GM23338 (cell line): ENCODE results near the gene SUMO4. TPM values are rescaled to one million over a fixed set of nuclear protein-coding genes. Genes with fewer than 3 reads are reported as not detected.

Experiments
- ATAC-seq: fragments of 200-7000 bp; cut with Tn5 transposase; 3 replicates; pipeline ENCODE4 v1.9.1; 2020
- DNase-seq: peaks from one replicate; pipeline ENCODE4 v3.0.0-alpha.2; 2015; ENCODE audit warnings: low spot score
- H2AFZ ChIP-seq: fragments of 200-600 bp; sonication (generic); 2 replicates; pipeline ENCODE4 v1.8.0; 2016; ENCODE audit warnings: antibody characterized with exemption, mild to moderate bottlenecking, moderate library complexity
- H3F3A ChIP-seq: fragments of 200-600 bp; sonication (generic); replicated peaks from 2 replicates; pipeline ENCODE4 v1.8.0; 2017; ENCODE audit warnings: antibody characterized with exemption, mixed run types, low read depth
- H3K27ac ChIP-seq: fragments of 200-600 bp; sonication (generic); 2 replicates; pipeline ENCODE4 v1.6.1; 2016; ENCODE audit warnings: low read depth
- H3K27me3 ChIP-seq: fragments of 200-600 bp; sonication (generic); 2 replicates; pipeline ENCODE4 v1.8.0; 2016; ENCODE audit warnings: mild to moderate bottlenecking, mixed run types, moderate library complexity; ENCODE audit not compliant: insufficient read depth
- H3K36me3 ChIP-seq: fragments of 200-600 bp; sonication (generic); 2 replicates; pipeline ENCODE4 v1.8.0; 2016; ENCODE audit warnings: mild to moderate bottlenecking; ENCODE audit not compliant: insufficient read depth
- H3K4me1 ChIP-seq: fragments of 200-600 bp; sonication (generic); 2 replicates; pipeline ENCODE4 v1.8.0; 2016; ENCODE audit warnings: mild to moderate bottlenecking, moderate library complexity; ENCODE audit not compliant: insufficient read depth
- H3K4me2 ChIP-seq: fragments of 200-600 bp; sonication (generic); 2 replicates; pipeline ENCODE4 v1.7.1; 2017; ENCODE audit warnings: mixed run types
- H3K4me3 ChIP-seq: fragments of 200-600 bp; sonication (generic); 2 replicates; pipeline ENCODE4 v1.6.1; 2016; ENCODE audit warnings: mixed run types
- H3K79me2 ChIP-seq: fragments of 200-600 bp; sonication (generic); replicated peaks from 2 replicates; pipeline ENCODE4 v1.8.0; 2017; ENCODE audit warnings: mild to moderate bottlenecking; ENCODE audit not compliant: insufficient read depth
- H3K9me2 ChIP-seq: fragments of 200-600 bp; sonication (generic); 2 replicates; pipeline ENCODE4 v1.8.0; 2017; ENCODE audit not compliant: insufficient read depth
- H4K20me1 ChIP-seq: fragments of 200-600 bp; sonication (generic); replicated peaks from 2 replicates; pipeline ENCODE4 v1.8.0; 2017; ENCODE audit warnings: mild to moderate bottlenecking; ENCODE audit not compliant: insufficient read depth
- H3K27ac Mint-ChIP-seq: 2 replicates; pipeline ENCODE4 v1.8.0; 2020; ENCODE audit warnings: inconsistent platforms, mild to moderate bottlenecking, moderate library complexity, mixed read lengths
- H3K27me3 Mint-ChIP-seq: 3 replicates; pipeline ENCODE4 v1.8.0; 2022; ENCODE audit warnings: low read depth, mild to moderate bottlenecking, moderate library complexity, mixed read lengths, inconsistent platforms; ENCODE audit not compliant: insufficient read depth, poor library complexity
- H3K36me3 Mint-ChIP-seq: 3 replicates; pipeline ENCODE4 v1.8.0; 2021; ENCODE audit warnings: low read depth, mild to moderate bottlenecking, inconsistent platforms, moderate library complexity, mixed read lengths
- H3K4me1 Mint-ChIP-seq: 3 replicates; pipeline ENCODE4 v1.8.0; 2020; ENCODE audit warnings: mild to moderate bottlenecking, inconsistent platforms, mixed read lengths
- H3K4me3 Mint-ChIP-seq: 3 replicates; pipeline ENCODE4 v1.8.0; 2021; ENCODE audit warnings: moderate library complexity, mild to moderate bottlenecking, inconsistent platforms, mixed read lengths
- H3K9me3 Mint-ChIP-seq: 3 replicates; pipeline ENCODE4 v1.8.0; 2020; ENCODE audit warnings: moderate library complexity, mild to moderate bottlenecking, inconsistent platforms, mixed read lengths
- CREB1 ChIP-seq: fragments of 250-450 bp; sonication (Bioruptor Pico); IDR thresholded peaks from 2 replicates; pipeline ENCODE4 v1.5.0; 2020; ENCODE audit warnings: low read depth, mild to moderate bottlenecking, moderate library complexity
- EZH2phosphoT487 ChIP-seq: fragments of 200-600 bp; sonication (generic); IDR thresholded peaks from one replicate; pipeline ENCODE4 v1.8.1; 2018; ENCODE audit warnings: antibody characterized with exemption; ENCODE audit not compliant: unreplicated experiment
- JUNB ChIP-seq: IDR thresholded peaks from one replicate; pipeline ENCODE4 v1.6.1; 2016; ENCODE audit warnings: antibody characterized with exemption; ENCODE audit not compliant: unreplicated experiment
- NANOG ChIP-seq: IDR thresholded peaks from 2 replicates; pipeline ENCODE4 v1.6.1; 2016; ENCODE audit warnings: antibody characterized with exemption, borderline replicate concordance
- POLR2AphosphoS5 ChIP-seq: IDR thresholded peaks from 2 replicates; pipeline ENCODE4 v1.6.1; 2016; ENCODE audit warnings: antibody characterized with exemption, low read depth
- STAT1 ChIP-seq: IDR thresholded peaks from one replicate; pipeline ENCODE4 v1.6.1; 2016; ENCODE audit warnings: antibody characterized with exemption; ENCODE audit not compliant: unreplicated experiment
- polyA plus RNA-seq: library from polyadenylated mRNA; unstranded; fragments of >200 nt; fragmentation: Nextera tagmentation; extraction: Ambion mirVana; gene quantifications from 2 replicates; pipeline ENCODE4 v1.2.1, GENCODE V29; 2016
- total RNA-seq: library from RNA; depleted of rRNA; stranded (reverse); fragments of >200 nt; shearing (Covaris generic); gene quantifications from 2 replicates; pipeline ENCODE4 v1.2.3, GENCODE V29; 2014
- TF ChIP-seq, protein P1 (sequence below): fragments of 250-450 bp; sonication (Bioruptor Pico); IDR thresholded peaks from 2 replicates; pipeline ENCODE4 v1.5.0; 2020; ENCODE audit warnings: mild to moderate bottlenecking, moderate library complexity
- TF ChIP-seq, protein P2 (sequence below): IDR thresholded peaks from one replicate; pipeline ENCODE4 v1.6.1; 2018; ENCODE audit warnings: antibody characterized with exemption; ENCODE audit not compliant: unreplicated experiment
- TF ChIP-seq, protein P3 (sequence below): IDR thresholded peaks from 2 replicates; pipeline ENCODE4 v1.6.1; 2016; ENCODE audit warnings: antibody characterized with exemption
- TF ChIP-seq, protein P4 (sequence below), 2 experiments: fragments of 200-600 bp in 1 of 2; sonication (generic) in 1 of 2; conservative IDR thresholded peaks; 2 replicates each; pipeline versions ENCODE4 v1.5.1 to v1.6.1; 2016 to 2017; ENCODE audit warnings: antibody characterized with exemption in 2 of 2, low read depth in 2 of 2, mild to moderate bottlenecking in 2 of 2, moderate library complexity in 1 of 2

Gene SUMO4
- total and polyA plus RNA-seq, 2 experiments from 2014 or later: 1.9 to 2.1 TPM

DNA sequence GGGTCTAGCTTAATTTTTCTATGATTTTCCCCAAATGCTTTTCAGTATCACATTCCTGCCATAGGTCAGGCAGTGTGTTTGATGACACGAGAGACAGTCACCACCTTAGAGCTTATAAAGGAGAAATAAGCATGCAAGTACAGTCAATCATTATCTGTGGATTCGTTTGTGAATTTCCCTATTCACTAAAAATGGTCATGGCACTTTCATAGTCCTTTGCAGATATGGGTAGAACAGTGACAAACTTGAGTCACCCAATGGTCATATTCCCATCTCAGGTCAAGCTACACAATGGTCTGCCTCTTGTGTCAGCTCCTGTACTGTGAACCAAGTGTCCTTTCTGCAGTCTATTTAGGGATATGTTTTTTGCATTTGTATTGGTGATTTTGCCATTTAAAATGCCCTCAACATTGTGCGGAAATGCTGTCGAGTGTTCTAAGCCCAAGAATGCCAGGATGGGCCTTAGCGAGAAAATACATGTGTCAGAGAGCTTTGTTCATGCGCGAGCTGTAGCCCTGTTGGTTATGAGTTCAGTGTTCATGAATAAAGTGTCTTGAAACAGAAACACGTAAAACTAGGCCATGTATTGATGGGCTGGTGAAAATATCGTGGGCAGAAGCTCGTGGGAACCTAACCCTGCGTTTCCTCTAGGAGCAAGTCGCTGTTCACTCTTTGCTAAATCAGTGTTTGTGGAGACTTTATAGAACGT is 19.8 kb downstream of the SUMO4 start:
- H3K36me3 Mint-ChIP-seq: no peaks in the 10 kb centered on the region
- H3K27me3 Mint-ChIP-seq: peaks cover 2% of the 10 kb centered on the region
- Histone ChIP-seq H3K9me2 (no peaks in the 10 kb centered on the region), H4K20me1 (no peaks in the 10 kb centered on the region), H3K79me2 (no peaks in the 10 kb centered on the region), H3K36me3 (no peaks in the 10 kb centered on the region), H3K27me3 (no peaks in the 10 kb centered on the region), H3K4me2 (no peak overlapping the region), H3K4me1 (peaks cover 9% of the 10 kb centered on the region), H3K4me3 (no peak overlapping the region), H3K27ac (no peak overlapping the region), H3F3A (no peaks in the 10 kb centered on the region), H2AFZ (no peak overlapping the region)
- H3K4me1 Mint-ChIP-seq: peaks cover 15% of the 10 kb centered on the region
- no peak overlapping the region for H3K27ac Mint-ChIP-seq
- DNase-seq (no peak), ATAC-seq (no peak)
- no peaks in the 10 kb centered on the region; the same call in 2 of the 3 replicates for H3K9me3 Mint-ChIP-seq
- TF ChIP-seq POLR2AphosphoS5: no peak
- TF ChIP-seq, protein P1, sequence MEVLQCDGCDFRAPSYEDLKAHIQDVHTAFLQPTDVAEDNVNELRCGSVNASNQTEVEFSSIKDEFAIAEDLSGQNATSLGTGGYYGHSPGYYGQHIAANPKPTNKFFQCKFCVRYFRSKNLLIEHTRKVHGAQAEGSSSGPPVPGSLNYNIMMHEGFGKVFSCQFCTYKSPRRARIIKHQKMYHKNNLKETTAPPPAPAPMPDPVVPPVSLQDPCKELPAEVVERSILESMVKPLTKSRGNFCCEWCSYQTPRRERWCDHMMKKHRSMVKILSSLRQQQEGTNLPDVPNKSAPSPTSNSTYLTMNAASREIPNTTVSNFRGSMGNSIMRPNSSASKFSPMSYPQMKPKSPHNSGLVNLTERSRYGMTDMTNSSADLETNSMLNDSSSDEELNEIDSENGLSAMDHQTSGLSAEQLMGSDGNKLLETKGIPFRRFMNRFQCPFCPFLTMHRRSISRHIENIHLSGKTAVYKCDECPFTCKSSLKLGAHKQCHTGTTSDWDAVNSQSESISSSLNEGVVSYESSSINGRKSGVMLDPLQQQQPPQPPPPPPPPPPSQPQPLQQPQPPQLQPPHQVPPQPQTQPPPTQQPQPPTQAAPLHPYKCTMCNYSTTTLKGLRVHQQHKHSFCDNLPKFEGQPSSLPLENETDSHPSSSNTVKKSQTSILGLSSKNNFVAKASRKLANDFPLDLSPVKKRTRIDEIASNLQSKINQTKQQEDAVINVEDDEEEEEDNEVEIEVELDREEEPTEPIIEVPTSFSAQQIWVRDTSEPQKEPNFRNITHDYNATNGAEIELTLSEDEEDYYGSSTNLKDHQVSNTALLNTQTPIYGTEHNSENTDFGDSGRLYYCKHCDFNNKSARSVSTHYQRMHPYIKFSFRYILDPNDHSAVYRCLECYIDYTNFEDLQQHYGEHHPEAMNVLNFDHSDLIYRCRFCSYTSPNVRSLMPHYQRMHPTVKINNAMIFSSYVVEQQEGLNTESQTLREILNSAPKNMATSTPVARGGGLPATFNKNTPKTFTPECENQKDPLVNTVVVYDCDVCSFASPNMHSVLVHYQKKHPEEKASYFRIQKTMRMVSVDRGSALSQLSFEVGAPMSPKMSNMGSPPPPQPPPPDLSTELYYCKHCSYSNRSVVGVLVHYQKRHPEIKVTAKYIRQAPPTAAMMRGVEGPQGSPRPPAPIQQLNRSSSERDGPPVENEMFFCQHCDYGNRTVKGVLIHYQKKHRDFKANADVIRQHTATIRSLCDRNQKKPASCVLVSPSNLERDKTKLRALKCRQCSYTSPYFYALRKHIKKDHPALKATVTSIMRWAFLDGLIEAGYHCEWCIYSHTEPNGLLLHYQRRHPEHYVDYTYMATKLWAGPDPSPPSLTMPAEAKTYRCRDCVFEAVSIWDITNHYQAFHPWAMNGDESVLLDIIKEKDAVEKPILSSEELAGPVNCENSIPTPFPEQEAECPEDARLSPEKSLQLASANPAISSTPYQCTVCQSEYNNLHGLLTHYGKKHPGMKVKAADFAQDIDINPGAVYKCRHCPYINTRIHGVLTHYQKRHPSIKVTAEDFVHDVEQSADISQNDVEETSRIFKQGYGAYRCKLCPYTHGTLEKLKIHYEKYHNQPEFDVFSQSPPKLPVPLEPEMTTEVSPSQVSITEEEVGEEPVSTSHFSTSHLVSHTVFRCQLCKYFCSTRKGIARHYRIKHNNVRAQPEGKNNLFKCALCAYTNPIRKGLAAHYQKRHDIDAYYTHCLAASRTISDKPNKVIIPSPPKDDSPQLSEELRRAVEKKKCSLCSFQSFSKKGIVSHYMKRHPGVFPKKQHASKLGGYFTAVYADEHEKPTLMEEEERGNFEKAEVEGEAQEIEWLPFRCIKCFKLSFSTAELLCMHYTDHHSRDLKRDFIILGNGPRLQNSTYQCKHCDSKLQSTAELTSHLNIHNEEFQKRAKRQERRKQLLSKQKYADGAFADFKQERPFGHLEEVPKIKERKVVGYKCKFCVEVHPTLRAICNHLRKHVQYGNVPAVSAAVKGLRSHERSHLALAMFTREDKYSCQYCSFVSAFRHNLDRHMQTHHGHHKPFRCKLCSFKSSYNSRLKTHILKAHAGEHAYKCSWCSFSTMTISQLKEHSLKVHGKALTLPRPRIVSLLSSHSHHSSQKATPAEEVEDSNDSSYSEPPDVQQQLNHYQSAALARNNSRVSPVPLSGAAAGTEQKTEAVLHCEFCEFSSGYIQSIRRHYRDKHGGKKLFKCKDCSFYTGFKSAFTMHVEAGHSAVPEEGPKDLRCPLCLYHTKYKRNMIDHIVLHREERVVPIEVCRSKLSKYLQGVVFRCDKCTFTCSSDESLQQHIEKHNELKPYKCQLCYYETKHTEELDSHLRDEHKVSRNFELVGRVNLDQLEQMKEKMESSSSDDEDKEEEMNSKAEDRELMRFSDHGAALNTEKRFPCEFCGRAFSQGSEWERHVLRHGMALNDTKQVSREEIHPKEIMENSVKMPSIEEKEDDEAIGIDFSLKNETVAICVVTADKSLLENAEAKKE (CRISPR knock-in tag): no peak
- TF ChIP-seq, protein P2, sequence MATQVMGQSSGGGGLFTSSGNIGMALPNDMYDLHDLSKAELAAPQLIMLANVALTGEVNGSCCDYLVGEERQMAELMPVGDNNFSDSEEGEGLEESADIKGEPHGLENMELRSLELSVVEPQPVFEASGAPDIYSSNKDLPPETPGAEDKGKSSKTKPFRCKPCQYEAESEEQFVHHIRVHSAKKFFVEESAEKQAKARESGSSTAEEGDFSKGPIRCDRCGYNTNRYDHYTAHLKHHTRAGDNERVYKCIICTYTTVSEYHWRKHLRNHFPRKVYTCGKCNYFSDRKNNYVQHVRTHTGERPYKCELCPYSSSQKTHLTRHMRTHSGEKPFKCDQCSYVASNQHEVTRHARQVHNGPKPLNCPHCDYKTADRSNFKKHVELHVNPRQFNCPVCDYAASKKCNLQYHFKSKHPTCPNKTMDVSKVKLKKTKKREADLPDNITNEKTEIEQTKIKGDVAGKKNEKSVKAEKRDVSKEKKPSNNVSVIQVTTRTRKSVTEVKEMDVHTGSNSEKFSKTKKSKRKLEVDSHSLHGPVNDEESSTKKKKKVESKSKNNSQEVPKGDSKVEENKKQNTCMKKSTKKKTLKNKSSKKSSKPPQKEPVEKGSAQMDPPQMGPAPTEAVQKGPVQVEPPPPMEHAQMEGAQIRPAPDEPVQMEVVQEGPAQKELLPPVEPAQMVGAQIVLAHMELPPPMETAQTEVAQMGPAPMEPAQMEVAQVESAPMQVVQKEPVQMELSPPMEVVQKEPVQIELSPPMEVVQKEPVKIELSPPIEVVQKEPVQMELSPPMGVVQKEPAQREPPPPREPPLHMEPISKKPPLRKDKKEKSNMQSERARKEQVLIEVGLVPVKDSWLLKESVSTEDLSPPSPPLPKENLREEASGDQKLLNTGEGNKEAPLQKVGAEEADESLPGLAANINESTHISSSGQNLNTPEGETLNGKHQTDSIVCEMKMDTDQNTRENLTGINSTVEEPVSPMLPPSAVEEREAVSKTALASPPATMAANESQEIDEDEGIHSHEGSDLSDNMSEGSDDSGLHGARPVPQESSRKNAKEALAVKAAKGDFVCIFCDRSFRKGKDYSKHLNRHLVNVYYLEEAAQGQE: no peak
- TF ChIP-seq, protein P3, sequence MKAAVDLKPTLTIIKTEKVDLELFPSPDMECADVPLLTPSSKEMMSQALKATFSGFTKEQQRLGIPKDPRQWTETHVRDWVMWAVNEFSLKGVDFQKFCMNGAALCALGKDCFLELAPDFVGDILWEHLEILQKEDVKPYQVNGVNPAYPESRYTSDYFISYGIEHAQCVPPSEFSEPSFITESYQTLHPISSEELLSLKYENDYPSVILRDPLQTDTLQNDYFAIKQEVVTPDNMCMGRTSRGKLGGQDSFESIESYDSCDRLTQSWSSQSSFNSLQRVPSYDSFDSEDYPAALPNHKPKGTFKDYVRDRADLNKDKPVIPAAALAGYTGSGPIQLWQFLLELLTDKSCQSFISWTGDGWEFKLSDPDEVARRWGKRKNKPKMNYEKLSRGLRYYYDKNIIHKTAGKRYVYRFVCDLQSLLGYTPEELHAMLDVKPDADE: no peak
- TF ChIP-seq STAT1: no peak
- no peak for TF ChIP-seq EZH2phosphoT487
- TF ChIP-seq JUNB: no peak
- TF ChIP-seq CREB1 (CRISPR knock-in tag): no peak
- TF ChIP-seq, protein P4, sequence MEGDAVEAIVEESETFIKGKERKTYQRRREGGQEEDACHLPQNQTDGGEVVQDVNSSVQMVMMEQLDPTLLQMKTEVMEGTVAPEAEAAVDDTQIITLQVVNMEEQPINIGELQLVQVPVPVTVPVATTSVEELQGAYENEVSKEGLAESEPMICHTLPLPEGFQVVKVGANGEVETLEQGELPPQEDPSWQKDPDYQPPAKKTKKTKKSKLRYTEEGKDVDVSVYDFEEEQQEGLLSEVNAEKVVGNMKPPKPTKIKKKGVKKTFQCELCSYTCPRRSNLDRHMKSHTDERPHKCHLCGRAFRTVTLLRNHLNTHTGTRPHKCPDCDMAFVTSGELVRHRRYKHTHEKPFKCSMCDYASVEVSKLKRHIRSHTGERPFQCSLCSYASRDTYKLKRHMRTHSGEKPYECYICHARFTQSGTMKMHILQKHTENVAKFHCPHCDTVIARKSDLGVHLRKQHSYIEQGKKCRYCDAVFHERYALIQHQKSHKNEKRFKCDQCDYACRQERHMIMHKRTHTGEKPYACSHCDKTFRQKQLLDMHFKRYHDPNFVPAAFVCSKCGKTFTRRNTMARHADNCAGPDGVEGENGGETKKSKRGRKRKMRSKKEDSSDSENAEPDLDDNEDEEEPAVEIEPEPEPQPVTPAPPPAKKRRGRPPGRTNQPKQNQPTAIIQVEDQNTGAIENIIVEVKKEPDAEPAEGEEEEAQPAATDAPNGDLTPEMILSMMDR (conservative IDR thresholded peaks at IDR 0.05; ENCODE audit: low read depth in 2 of 2): no peak
- TF ChIP-seq NANOG: no peak
- no peak overlapping the region for H3K4me3 Mint-ChIP-seq
